Measurements from ENCODE around the gene USP5.

DNA sequence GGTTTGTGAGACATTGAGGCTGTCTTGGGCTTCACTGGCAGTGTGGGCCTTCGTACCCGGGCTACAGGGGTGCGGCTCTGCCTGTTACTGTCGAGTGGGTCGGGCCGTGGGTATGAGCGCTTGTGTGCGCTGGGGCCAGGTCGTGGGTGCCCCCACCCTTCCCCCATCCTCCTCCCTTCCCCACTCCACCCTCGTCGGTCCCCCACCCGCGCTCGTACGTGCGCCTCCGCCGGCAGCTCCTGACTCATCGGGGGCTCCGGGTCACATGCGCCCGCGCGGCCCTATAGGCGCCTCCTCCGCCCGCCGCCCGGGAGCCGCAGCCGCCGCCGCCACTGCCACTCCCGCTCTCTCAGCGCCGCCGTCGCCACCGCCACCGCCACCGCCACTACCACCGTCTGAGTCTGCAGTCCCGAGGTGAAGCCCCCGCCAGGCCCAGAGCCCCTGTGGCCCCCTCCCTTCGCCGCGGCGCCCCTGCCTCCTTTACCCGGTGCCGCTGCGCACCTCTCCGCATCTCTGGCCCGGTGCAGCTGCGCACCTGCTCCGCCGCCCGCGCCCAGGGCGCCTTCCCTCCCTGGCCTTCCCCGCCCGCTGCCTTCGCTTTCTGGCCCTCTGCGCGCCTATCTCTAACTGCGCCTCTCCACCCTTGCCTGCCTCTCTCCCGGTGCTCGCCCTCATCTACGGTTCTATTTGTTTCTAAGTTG is 62.4 kb downstream of the USP5 start, which contains the start of gene ENO2:
- TF ChIP-seq, protein P1, sequence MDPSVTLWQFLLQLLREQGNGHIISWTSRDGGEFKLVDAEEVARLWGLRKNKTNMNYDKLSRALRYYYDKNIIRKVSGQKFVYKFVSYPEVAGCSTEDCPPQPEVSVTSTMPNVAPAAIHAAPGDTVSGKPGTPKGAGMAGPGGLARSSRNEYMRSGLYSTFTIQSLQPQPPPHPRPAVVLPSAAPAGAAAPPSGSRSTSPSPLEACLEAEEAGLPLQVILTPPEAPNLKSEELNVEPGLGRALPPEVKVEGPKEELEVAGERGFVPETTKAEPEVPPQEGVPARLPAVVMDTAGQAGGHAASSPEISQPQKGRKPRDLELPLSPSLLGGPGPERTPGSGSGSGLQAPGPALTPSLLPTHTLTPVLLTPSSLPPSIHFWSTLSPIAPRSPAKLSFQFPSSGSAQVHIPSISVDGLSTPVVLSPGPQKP (IDR thresholded peaks at IDR 0.05; ENCODE audit: low read depth, low read length): no peak
- TF ChIP-seq NR3C1 (IDR thresholded peaks at IDR 0.05): no peak
- no peak for TF ChIP-seq RAD21 (conservative IDR thresholded peaks at IDR 0.05 in 1 of 2, IDR thresholded peaks at IDR 0.05 in 1 of 2)
- TF ChIP-seq, protein P2, sequence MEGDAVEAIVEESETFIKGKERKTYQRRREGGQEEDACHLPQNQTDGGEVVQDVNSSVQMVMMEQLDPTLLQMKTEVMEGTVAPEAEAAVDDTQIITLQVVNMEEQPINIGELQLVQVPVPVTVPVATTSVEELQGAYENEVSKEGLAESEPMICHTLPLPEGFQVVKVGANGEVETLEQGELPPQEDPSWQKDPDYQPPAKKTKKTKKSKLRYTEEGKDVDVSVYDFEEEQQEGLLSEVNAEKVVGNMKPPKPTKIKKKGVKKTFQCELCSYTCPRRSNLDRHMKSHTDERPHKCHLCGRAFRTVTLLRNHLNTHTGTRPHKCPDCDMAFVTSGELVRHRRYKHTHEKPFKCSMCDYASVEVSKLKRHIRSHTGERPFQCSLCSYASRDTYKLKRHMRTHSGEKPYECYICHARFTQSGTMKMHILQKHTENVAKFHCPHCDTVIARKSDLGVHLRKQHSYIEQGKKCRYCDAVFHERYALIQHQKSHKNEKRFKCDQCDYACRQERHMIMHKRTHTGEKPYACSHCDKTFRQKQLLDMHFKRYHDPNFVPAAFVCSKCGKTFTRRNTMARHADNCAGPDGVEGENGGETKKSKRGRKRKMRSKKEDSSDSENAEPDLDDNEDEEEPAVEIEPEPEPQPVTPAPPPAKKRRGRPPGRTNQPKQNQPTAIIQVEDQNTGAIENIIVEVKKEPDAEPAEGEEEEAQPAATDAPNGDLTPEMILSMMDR (IDR thresholded peaks at IDR 0.05): no peak
- TF ChIP-seq CHD2 (IDR thresholded peaks at IDR 0.05; ENCODE audit: low read length, partially characterized antibody): no peak
- no peak for TF ChIP-seq PHF8 (IDR thresholded peaks at IDR 0.05; ENCODE audit: borderline replicate concordance, low read depth)
- no peak for TF ChIP-seq HDAC2 (IDR thresholded peaks at IDR 0.05)
- TF ChIP-seq FOSL2 (IDR thresholded peaks at IDR 0.05): no peak
- TF ChIP-seq FOSL2 (CRISPR knock-in tag; IDR thresholded peaks at IDR 0.05): peak; percentile 69
- no peak for TF ChIP-seq ZNF302 (CRISPR knock-in tag; IDR thresholded peaks at IDR 0.05)
- no peak for TF ChIP-seq MYC (IDR thresholded peaks at IDR 0.05; ENCODE audit: borderline replicate concordance, low read length)
- no peak for TF ChIP-seq SREBF2 (IDR thresholded peaks at IDR 0.05)
- peak; percentile 39; the same call in 1 of the 2 replicates for TF ChIP-seq POLR2A (IDR thresholded peaks at IDR 0.05; ENCODE audit: low read length)

Measured in A549 (cell line).